Ovary (tissue), 9 donors: Measurements from ENCODE around the gene GHR. TPM values are rescaled to one million over a fixed set of nuclear protein-coding genes. Genes with fewer than 3 reads are reported as not detected.

Experiments used
- DNase-seq, 5 donors: peaks; one replicate each; pipeline ENCODE4 v3.0.0-alpha.2; 2019 to 2020
- H3K27ac ChIP-seq, 2 donors: fragments of 200-600 bp; one replicate each; pipeline versions ENCODE4 v1.5.1 to v1.8.0; 2019 to 2022
- H3K27me3 ChIP-seq: fragments of 200-600 bp; one replicate; pipeline ENCODE4 v1.8.0; 2022
- H3K36me3 ChIP-seq: fragments of 200-600 bp; sonication (generic); one replicate; pipeline ENCODE4 v1.5.1; 2019
- H3K4me1 ChIP-seq: one replicate; pipeline ENCODE4 v1.8.1; 2013; ENCODE audit warnings: mild to moderate bottlenecking, moderate library complexity; ENCODE audit not compliant: insufficient read depth
- H3K4me3 ChIP-seq: fragments of 200-600 bp; sonication (generic); one replicate; pipeline ENCODE4 v1.5.1; 2017
- H3K9me3 ChIP-seq, 2 donors: fragments of 200-600 bp in 1 of 2; sonication (generic) in 1 of 2; one replicate each; pipeline versions ENCODE4 v1.5.1 to v1.8.1; 2013 to 2019; ENCODE audit warnings: mild to moderate bottlenecking in 1 of 2, moderate library complexity in 1 of 2
- EP300 ChIP-seq: sonication (generic); formaldehyde crosslinking; IDR thresholded peaks from one replicate; pipeline ENCODE4 v1.6.1; 2017; ENCODE audit warnings: antibody characterized with exemption
- POLR2A ChIP-seq: fragments of 450-650 bp; IDR thresholded peaks from one replicate; pipeline ENCODE4 v1.6.1; 2017; ENCODE audit warnings: antibody characterized with exemption, mild to moderate bottlenecking, moderate library complexity
- WGBS, 3 donors: extraction: QIAGEN DNeasy Blood & Tissue Kit in 1 of 3; methylation state at CpG; one replicate each; pipeline versions ENCODE4 v1.1.5 to v1.1.7; 2013 to 2017; 5-methylcytosine and 5-hydroxymethylcytosine counted together
- intact Hi-C, 4 donors: fragments of 100-400 bp; cut with DNase I; formaldehyde crosslinking; loops; one replicate each; pipeline versions ENCODE4 v1.11.0 to v1.15.1; 2022 to 2023
- polyA plus RNA-seq, 2 donors: library from polyadenylated mRNA; stranded (reverse); fragments of 200-250 nt in 1 of 2; fragments of 350-450 nt in 1 of 2; fragmentation: Illumina TruSeq in 1 of 2; extraction: RNeasy Lipid Tissue Mini Kit (QIAGEN cat#74804) in 1 of 2; gene quantifications; one replicate each; pipeline ENCODE4 v1.2.3, GENCODE V29; 2013 to 2014
- total RNA-seq, 7 donors: library from RNA; depleted of rRNA in 2 of 7; stranded (reverse); fragments of >200 nt in 2 of 7; fragmentation: NEBNext Ultra II Directional in 3 of 7; extraction: Animal tissue kit (Norgen Biotek cat#: 25700) in 3 of 7; gene quantifications; one replicate each; pipeline versions ENCODE4 v1.1.0 to v1.2.4, GENCODE V29; 2016 to 2023
- TF ChIP-seq, protein P1 (sequence below), 3 donors: fragments of 450-650 bp in 2 of 3; fragments of 200-600 bp in 1 of 3; IDR thresholded peaks; one replicate each; pipeline versions ENCODE4 v1.5.1 to v1.8.0; 2016 to 2022; ENCODE audit warnings: antibody characterized with exemption in 3 of 3, mild to moderate bottlenecking in 1 of 3
- donor health status: DM: no; HTN: no; CAD: no; lungs with moderate emphysema.
- donor health status: DM: no; HTN: no; CAD: no.
- donor health status: Bipolar disorder and iron deficiency.
- donor health status: DM: yes; HTN: yes; CAD: no.
- donor health status: DM: no; HTN: no; CAD: no.
- donor health status: DM: yes; HTN: yes; CAD: no.

Gene GHR
- total and polyA plus RNA-seq, 9 donors: 4.3 to 17.4 (median 7.0) TPM

DNA sequence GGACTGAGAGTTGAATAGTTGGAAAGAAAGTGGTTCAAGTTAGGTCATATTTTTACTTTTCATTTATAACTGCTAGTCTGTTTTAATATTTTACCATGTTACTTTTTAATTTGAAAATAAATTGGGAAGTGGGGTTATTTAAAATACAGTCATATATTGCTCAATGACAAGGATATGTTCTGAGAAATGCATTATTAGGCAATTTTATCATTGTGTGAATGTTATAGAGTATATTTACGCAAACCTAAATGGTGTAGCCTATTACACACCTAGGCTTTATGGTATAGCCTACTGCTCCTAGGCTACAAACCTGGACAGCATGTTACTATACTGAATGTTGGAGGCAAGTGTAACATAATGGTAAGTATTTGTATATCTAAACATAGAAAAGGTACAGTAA is 338.6 kb downstream of the GHR start:
- TF ChIP-seq EP300: no peak
- TF ChIP-seq, protein P1, sequence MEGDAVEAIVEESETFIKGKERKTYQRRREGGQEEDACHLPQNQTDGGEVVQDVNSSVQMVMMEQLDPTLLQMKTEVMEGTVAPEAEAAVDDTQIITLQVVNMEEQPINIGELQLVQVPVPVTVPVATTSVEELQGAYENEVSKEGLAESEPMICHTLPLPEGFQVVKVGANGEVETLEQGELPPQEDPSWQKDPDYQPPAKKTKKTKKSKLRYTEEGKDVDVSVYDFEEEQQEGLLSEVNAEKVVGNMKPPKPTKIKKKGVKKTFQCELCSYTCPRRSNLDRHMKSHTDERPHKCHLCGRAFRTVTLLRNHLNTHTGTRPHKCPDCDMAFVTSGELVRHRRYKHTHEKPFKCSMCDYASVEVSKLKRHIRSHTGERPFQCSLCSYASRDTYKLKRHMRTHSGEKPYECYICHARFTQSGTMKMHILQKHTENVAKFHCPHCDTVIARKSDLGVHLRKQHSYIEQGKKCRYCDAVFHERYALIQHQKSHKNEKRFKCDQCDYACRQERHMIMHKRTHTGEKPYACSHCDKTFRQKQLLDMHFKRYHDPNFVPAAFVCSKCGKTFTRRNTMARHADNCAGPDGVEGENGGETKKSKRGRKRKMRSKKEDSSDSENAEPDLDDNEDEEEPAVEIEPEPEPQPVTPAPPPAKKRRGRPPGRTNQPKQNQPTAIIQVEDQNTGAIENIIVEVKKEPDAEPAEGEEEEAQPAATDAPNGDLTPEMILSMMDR (IDR thresholded peaks at IDR 0.05): no peak
- no peak for TF ChIP-seq POLR2A
- intact Hi-C loops: loop anchor here in 2 of 4 donors (10.0 kb wide), 2 partner anchors 757 to 897 kb away; no protein-coding TSS in a partner anchor
- H3K27me3 ChIP-seq: no peaks in the 10 kb centered on the region
- DNase-seq: no peak
- no peaks in the 10 kb centered on the region for H3K9me3 ChIP-seq
- H3K4me1 ChIP-seq: peaks cover 2% of the 10 kb centered on the region
- no peak overlapping the region for H3K4me3 ChIP-seq
- H3K27ac ChIP-seq: no peak overlapping the region
- 95 to 98% (median 97%) methylated on average over 1 of the region's 1 CpG for whole genome bisulfite sequencing, 3 donors
- H3K36me3 ChIP-seq: no peaks in the 10 kb centered on the region

DNA sequence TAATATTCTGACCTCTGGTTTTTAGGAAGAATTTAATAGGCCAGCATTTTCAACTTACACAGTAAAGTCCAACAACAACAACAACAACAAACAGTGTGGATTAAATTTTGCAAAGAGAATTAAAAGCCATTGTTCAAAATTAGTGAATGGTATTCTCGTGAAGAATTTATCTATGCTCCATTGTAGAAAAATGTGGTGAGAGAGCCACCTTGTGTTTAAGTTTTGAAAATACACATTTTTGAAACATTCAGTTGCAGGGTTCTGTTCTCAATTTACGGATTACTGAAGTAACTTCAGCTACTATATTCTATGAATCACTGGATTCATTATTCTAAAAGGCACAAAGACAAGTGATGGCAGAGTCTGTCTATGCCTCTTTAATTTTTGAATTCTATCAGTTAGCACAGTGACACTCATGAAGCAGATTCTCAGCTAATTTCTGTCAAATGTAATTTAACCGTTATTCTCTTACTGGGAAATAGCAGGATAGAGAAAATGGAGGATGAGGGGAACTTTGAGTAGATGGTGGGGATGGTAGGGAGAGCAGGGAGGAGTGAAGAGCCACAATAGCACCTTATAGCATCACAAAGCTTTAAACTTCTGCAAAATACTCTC is 344.4 kb downstream of the GHR start:
- Histone ChIP-seq H3K27ac (no peak overlapping the region), H3K36me3 (no peaks in the 10 kb centered on the region), H3K9me3 (no peaks in the 10 kb centered on the region), H3K4me1 (no peaks in the 10 kb centered on the region), H3K4me3 (no peak overlapping the region), H3K27me3 (no peaks in the 10 kb centered on the region)
- WGBS, 3 donors: 27 to 33% (median 29%) methylated on average over 3 of the region's 3 CpGs
- TF ChIP-seq, protein P1 (IDR thresholded peaks at IDR 0.05): peak in 2 of 3 donors; percentile 14 to 48
- no peak for TF ChIP-seq EP300
- no peak for DNase-seq
- intact Hi-C loops: loop anchor here in 3 of 4 donors (5.0 to 10.0 kb wide), 3 partner anchors 763 to 903 kb away; no protein-coding TSS in a partner anchor

DNA sequence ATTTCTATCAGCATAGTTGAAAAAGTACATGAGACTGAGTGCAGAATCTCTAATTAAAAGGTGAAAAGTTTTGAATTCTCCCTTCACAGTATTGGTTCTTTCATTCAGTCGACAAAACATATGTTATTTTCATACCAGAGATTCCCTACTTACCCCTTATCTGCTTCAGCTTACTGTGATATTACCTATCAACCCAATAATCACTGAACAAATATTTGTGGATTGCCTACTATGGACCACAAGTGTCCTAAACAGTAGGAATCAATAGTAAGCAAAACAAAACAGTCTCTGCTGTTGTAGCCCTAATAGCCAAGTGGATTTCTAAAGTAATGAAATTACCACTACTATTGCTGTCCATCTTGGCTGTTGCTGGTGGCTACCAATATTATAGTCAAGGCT is 344.9 kb downstream of the GHR start:
- Histone ChIP-seq H3K36me3 (no peaks in the 10 kb centered on the region), H3K4me3 (no peak overlapping the region), H3K27me3 (no peaks in the 10 kb centered on the region), H3K27ac (no peak overlapping the region), H3K4me1 (no peaks in the 10 kb centered on the region), H3K9me3 (no peaks in the 10 kb centered on the region)
- DNase-seq: no peak
- TF ChIP-seq EP300 (no peak), POLR2A (no peak)
- TF ChIP-seq, protein P1 (IDR thresholded peaks at IDR 0.05): no peak
- intact Hi-C loops: loop anchor here in 3 of 4 donors (5.0 to 10.0 kb wide), 3 partner anchors 763 to 903 kb away; no protein-coding TSS in a partner anchor
- 12 to 19% (median 16%) methylated on average over 1 of the region's 1 CpG for whole genome bisulfite sequencing, 3 donors

DNA sequence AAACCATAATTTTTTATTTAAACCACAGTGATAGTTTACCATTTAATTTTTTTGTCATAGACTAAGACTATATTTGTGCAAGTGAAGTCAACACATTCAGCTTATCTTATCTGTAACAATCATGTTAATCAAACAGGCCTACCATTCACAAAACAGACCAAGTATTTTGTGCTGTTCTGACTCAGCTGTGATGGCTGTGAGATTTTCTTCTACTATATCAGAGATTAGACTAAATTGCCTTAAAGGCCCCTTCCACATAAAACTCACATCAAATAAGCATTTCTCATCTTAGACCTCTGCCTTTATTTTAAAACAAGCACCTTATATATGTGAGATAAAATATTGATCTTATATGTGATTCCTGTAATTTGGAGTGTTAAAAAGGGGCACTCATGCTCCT is 346.8 kb downstream of the GHR start:
- Histone ChIP-seq H3K27me3 (no peaks in the 10 kb centered on the region), H3K36me3 (no peaks in the 10 kb centered on the region), H3K4me3 (no peak overlapping the region), H3K9me3 (no peaks in the 10 kb centered on the region), H3K4me1 (no peaks in the 10 kb centered on the region), H3K27ac (no peak overlapping the region)
- TF ChIP-seq, protein P1 (IDR thresholded peaks at IDR 0.05): no peak
- TF ChIP-seq POLR2A: no peak
- no peak for TF ChIP-seq EP300
- no peak for DNase-seq
- intact Hi-C loops: no loop called here
